NK-92 treated with Interleukin-12 subunit alpha and Interleukin-12 subunit beta, amount 100 ng/mL, for 24 hours (cell line): ENCODE data around the gene SPI1.

ENCODE experiments used
- DNase-seq: peaks from one replicate; lab custom pipeline; 2025; lab: John Stamatoyannopoulos, UW

Gene SPI1

DNA sequence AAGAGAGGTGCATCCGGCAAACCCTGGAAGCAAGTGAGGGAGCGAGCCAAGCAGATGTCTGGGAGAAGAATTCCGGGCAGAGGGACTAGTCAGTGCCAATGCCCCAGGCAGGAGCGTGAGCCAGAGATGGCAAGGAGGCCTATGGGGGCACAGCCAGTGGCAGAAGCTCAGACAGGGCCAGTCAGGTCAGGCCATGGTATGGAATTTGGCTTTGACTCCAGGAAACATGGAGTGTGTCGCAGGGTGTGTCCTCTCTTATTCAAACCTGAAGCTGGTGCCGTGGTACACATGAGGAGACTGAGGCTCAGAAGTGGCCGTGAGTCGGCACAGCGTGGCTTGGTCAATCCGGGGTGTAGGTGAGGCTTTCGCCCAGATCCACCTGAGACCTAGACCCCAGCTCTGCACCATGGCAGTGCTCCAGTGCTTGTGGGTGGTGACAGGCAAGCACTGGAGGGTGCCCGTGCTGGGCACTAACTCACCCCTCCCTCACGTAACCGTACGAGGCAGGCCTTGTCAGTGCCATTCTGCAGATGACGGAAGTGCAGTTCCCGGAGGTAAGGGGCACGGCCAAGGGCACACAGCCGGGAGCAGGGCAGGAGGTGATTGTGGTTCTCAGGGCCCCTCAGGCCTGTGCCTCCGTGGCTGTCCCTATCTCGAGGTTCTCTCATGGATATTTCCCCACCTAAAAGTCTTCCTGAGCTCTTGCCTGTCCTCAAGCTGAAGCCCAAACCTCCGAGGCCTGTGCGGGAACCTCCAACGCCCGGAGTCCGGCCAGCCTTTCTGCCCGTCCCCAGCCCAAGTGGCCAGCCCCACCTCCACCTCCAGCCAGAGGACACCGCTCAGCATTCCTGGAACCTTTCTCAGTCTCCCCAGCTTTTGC is 10.6 kb upstream of the SPI1 start:
- DNase-seq: no peak

DNA sequence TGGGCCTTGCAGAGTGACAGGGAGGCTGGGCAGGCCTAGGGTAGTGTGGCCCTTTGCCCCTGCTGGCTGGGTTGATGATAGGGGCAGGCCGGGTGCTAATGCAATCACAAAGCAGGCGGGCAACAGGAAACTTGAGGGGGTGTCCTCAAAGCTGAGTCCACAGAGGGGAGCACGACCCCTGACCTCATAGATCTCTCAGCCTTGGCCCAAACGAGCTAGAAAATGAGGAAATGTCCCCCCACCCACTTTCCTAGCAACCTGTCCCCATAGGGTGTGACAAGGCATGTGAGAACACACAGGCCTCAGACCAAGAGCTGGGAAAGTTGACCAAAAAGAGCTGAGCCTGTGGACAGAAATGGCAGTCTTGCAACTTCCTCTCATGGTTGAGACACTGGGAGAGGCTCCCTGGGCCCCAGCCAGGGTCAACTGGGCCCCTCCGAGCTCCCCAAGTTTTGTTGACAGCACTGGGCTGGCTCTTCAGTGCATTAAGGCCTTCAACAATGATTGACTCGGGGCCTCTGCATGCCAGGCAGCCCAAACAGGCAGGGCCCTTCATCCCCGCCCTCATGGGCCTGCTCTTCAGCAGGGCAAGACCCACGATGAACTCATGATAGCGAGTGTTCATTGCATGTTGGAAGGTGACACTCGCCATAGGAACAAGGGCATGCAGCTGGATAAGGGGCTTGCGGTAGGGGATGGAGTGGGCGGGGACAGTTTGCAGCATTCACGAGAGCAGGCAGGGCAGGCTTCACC is 9.8 kb upstream of the SPI1 start:
- no peak for DNase-seq

DNA sequence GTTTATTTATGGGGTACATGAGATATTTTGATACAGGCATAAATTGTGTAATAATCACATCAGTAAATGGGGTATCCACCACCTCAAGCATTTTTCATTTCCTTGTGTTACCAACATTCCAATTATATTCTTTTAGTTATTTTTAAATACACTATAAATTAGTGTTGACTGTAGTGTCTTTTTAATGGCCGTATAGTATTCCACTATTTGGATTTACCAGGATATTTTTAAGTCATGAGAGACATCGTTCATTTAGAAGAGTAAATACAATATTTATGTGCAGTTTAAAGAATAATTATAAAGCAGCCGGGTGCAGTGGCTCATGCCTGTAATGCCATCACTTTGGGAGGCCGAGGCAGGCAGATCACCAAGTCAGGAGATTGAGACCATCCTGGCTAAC is 6.2 kb upstream of the SPI1 start:
- no peak for DNase-seq

DNA sequence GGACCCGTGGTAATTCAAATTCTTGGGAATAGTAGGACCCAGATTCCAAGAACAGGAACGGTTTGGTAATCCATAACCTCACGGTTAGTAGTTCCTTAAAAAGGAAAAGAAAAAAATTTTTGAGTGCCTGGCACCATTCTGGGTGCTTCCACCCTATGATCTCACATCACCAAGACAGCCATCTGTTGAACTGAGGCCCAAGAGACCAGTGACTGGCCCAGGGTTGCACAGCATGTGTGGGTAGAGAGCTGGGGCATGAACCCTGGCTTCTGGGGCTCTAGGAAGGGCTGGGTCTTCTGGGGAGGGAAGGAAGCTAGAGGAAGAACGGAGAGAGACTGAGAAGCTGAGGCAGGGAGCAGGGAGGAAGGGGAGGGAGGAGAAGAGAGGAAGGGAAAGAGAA is 4.7 kb upstream of the SPI1 start:
- DNase-seq: no peak

DNA sequence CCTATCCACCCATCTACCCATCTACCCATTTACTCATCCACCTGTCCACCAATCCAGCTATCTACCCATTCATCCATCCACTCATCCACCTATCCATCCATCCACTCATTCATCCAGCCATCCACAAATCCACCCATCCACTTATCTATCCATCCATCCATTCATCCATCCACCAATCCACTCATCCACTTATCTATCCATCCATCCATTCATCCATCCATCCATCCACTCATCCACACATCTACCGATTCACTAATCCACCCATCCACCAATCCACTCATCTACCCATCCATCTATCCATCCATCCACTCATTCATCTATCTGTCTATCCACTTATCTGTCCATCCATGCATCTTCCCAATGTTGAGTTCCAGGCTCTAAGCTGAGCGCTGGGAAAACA is 1.7 kb upstream of the SPI1 start:
- DNase-seq: no peak

DNA sequence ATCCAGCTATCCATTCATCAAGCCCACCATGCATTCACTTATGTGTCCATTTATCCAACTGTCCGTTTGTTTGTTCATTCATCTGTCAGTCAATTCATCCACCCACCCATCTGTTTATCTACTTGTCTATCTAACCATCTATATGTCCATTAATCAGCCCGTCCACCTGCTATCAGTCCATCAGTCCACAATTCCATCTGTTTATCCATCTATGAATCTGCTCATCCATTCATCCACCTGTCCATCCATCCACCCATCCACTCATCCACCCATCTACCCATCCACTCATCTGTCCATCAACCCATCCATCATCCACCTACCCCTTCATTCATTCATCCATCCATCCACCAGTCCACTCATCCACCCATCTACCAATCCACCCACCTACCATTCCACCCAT is 970 bp upstream of the SPI1 start:
- no peak for DNase-seq

DNA sequence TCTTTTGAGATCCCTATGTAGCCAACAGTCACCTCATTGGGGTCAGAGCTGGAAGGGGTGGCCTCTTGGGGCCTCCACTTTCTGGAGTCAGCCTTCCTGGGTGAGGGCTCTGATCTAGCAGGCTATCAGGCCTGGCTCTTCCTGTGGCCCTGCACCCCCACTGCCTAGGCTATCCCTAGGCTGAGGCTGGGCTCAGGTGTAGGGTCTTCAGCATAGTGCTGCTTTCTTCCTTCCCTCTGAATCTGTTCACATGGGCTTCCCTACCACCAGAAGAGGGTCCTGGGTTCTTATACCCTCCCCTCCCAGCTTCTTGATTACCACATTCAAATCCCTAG is 456 bp upstream of the SPI1 start:
- DNase-seq: no peak

DNA sequence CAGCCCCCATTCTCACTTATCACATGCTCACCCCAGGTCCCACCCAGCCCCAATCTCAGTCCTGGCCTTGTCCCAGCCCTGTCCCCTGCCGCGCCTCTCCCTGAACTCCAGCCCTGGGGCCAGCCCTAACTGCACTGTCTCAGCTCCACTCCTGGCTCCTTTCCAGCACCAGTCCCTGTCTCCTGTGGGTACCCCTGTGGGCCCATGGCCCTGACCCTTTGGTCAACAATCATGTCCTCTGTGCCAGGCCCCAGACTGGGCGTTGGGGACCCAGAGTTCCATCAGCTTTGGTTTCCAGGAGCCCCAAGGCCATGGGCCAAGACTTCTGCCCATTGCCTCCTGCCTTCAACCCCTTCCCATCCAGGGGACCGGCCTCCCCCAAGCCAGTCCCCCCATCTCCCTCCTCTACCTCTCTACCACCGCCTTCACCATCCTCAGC is 757 bp downstream of the SPI1 start:
- no peak for DNase-seq

DNA sequence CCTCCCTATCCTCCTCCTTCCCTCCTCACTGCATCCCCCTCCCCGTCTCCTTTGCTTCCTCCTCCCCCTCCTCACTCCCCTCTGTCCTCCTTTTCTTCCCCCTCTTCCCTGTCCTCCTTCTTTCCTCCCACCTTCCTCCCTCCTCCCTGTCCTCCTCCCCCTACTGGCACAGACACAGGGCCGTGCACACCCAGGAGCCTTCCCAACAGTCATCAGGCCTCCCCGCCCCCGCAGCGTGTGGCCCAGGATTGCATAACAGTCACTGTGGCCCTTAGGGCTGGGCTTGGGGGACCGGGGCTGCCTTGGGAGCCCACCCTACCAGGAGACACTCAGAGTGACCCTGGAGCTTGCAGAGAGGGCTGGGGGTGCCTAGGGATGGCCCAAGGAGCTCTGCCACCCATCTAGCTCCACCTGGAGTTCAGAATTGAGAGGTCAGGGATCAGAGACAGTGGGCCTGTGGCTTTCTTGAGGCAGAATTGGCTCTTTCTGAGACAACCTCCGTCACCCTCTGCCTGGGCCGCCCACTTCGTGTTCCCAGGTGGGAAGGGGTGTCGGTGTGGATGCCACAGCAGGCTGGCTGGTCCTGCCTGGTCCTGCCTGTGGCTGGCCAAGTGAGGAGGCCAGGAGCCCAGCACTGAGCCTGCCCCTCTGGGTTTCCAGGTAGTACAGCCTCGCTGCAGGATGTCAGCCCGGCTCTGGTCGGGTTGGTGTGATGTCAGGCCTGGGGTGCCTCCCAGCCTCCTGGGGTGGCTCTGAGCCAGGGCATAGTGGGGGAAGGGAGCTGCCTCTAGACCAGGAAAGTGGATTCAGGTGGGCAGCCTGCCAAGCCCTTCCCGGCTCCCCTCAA is 1.6 kb downstream of the SPI1 start:
- no peak for DNase-seq

DNA sequence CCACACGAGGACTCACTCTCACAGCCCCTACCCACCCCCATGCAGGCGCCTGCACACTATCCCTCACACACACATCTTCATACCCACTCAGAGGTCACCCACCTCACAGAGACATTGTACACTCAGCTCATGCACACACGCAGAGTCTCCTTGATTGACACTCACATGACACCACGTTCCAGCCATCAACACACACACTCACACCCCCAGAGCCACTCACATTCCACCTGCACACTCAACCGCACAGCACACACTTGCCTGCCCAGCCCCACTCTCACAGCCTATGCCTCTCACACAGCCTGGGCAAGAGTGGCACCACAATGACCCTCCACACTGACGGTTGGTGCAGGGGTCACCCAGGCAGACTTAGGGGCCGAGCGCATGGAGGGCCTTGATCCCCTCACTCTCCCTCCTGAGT is 2.2 kb downstream of the SPI1 start:
- DNase-seq: no peak

DNA sequence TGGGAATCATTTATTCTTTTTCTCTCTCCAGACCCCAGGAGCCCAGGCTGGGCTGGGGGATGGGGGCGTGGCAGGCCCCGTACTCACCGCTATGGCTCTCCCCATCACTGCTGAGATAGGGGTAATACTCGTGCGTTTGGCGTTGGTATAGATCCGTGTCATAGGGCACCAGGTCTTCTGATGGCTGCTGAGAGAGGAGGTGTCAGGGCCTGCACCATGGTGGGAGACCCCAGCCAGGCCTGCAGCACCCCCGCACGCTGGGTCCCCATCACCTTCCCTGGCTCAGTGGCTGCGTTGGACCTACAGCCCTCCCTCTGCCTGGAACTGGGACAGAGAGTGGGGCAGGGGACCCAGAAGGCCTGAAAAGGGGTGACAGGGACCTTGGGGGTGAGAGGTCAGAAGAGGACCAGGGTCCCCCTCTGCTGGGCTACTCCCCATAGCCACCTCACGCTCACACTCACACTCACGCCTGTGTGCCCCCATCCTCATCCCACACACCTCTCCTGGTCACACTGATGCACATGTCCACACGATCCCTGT is 2.7 kb downstream of the SPI1 start:
- no peak for DNase-seq

DNA sequence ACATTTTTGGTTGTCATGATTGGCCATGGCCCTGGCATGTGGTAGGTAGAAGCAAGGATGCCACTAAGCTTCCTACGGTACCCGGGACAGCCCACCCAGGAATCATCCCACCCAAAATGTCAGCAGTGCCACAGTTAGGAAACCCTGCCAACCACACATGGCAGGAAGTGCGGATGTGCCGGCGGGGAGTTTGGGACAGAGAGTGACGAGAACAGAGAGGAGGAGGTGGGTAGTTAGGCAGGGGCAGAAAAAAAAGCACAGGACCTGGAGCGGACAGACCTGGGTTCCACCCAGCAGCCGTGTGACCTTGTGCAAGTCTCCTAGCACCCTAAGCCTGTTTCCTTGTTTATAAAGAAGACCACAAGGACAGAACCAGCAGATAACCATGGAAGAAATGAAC is 3.3 kb downstream of the SPI1 start:
- no peak for DNase-seq

DNA sequence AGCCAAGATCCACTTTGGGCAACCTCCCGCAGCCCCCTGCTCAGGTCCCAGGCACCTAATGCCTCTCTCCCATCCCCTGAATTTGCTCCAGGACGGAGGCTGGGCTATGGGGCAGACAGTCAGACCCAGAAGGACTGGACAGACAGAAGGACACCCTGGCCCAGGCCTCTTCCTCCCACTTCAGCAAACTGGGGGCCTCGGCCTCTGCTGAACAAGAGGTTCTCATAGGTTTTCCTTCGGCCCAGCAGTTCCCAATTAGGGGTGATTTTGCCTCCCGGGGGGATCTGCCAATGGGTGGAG is 3.7 kb downstream of the SPI1 start:
- no peak for DNase-seq

DNA sequence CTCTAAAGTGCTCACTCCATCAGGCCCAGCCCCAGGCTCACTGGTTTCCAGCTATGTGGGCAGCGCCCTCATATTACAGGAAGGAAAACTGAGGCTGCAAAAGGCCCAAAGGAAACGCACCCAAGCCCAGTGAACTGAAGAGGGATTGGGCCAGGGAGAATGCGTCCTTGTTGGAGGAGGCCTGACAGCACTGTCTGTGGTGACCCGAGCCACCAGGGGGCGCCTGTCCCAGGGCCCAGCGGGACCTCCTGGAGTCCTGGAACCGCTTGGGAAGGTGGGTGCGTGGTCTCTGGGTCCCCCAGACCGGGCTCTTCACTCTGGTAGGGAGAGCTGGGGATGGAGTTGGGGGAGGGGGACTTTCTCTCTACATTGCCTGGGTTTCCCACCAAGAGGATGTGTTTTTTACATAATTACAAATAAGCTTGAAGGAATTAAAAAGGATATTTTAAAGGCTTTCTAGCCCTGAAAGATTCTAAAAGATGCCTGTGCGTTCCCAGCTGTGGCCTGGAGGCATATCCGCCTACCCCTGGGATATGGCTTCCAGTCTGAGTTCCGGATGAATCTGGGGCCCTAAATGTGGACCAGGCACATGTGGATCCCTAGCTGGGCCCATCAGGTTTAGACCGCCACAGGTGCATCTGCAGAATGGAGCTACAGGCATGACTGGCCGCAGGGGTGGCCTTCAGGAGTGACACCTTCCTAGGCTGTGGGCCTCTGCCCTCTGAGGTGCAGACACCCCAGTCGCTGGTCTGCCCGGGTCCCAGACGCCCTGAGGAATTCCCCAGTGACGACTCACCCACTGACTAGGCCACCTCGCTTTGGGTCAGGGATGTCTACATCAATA is 4.2 kb downstream of the SPI1 start:
- peak; percentile 72 for DNase-seq

DNA sequence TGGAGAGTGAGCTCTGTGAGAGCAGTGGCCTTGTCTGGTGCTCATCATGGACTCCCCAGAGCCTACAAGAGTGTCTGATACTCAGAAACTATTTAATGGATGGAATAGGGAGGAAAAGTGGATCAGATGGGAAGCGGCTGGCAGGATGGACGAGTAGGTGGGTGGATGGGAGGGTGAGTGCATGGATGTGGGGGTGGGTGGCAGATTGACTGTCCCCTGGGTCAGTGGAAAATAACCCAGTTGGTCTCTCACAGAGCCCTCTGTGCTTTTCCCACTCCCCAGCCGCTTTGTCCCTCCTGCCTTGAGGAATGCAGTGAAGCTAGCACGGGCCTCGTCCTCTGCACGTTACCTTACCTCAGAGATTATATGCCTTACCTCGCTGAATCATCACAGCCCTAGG is 5.9 kb downstream of the SPI1 start:
- DNase-seq: no peak

DNA sequence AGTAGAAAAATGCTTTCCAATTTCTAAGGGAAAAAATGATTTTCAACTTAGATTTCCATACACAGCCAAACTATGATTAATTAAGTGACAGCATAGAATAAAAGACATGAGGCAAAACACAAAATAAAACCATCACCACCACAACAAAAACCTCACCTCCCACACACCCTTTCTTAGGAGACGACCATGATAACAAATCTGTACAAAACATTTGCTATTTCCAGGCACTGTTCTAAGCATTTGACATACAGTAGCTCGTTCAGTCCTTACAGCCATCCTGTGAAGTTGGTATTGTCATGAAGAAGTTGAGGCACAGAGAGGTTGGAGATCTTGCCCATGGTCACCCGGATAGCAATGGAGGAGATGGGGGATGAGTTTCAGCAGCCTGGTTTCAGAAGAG is 8.7 kb downstream of the SPI1 start:
- DNase-seq: no peak

DNA sequence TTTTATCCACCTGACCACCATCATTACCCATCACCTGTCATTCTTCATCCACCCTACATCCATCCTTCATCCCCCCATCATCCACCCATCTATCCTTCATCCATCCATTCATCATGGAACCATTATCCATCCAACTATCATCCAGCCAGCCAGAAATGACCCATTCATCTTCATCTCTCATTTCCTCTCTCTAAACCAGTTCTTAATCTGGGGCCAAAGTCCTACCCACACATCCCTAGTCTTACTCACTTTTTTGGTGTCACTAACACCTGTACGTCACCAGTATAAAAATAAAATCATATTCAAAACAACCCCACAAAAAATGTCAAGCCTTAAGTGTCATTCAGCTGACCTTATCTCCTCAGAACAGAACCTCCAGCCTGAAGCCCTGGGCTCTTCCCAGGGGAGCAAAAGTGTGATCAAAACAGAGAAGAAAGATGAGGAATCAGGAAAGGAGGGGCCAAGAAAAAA is 12.3 kb downstream of the SPI1 start:
- no peak for DNase-seq

DNA sequence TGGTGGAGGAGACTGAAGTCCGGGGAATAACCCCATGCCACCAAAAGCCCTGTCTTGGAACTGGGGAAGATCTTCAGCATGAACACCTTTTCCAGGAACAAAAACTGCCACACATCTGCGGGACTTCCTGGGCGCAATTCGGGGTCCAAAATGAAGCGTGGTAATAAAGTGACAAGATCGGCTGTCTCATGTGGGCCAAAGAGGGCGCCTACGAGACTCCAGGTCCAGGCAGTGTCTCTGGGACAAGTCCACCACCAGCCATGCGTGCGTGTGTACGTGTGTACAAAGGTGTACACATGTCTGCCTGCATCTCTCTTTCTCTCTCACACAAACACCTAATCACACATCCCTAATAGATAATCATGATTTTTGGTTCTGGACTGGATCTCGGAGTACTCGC is 16.9 kb downstream of the SPI1 start:
- DNase-seq: no peak

DNA sequence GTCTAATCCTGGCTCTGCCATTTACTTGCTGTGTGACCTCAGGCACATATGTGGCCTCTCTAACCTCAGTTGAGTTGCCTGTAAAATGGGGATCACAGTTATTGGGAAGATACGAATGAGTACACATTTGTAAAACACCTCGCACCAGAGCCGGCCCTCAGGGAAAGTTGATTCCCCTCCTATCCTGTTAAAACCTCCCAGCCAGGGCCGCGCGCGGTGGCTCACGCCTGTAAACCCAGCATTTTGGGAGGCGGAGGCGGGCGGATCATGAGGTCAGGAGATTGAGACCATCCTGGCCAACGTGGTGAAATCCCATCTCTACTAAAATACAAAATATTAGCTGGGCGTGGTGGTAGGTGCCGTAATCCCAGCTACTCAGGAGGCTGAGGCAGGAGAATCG is 18.0 kb downstream of the SPI1 start:
- DNase-seq: no peak

DNA sequence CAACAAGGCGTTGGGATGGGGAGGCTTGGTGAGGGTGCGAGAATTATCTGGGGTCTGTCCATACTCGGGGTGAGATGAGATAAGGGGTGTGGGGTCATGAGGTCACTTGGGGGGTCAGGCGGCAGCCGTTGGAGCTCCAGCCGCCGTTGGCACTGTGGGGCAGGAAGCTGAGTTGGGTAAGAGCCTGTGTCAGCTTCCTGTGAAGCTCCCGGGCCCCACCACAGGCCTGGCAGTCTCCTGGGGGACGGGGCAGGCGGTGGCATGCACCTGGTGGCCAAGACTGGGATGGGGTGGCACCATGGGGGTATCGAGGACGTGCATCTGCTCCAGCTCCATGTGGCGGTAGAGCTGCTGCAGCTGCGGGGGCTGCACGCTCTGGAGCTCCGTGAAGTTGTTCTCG is 18.8 kb downstream of the SPI1 start:
- no peak for DNase-seq

DNA sequence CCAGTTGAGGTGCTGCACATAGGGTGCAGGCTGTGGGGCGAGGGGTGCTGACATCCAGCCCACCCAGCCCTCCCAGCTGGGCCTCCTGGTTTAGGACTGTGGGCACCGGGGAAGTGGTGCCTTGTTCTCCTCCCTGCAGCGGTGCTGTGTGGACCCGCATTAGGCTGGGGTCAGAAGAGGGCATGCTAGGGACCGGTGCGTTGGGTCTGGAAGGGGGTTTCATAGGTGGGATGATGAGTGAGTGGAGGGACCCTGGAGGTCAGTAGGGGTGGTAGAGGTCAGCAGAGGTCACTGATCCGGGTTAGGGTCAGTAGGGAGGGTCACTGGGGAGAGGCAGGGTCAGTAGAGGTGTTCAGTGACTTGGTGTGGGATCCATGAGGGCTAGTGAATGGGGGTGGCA is 19.2 kb downstream of the SPI1 start:
- DNase-seq: no peak

DNA sequence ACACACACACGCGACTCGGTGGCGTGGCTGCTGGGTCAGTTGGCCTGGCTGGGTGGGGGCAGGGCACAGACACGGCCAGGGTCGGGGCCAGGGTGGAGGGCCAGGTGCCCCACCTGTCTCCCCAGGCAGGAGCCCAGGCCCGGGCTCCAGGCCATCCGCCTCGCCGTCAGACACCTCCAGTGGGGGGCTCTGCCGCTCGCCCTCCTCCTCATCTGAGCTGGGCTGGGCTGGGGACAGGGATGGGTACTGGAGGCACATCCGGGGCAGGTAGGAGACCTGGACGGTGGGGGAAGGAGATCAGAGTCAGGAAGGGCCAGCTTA is 19.7 kb downstream of the SPI1 start:
- no peak for DNase-seq
